ENCODE results near the gene PCDHAC2.

The PCDHAC2 gene

GRCh38 chr5:140966293-140967225 lies at the start of gene PCDHAC2:
PCDHAC2 (plus strand) TSS chr5:140966476; CDS start chr5:140966767, 291 bp downstream.
- no peak for DNase-seq (ENCODE audit: low spot score)
- in situ Hi-C loops (cut with MboI; ENCODE audit: low pct_unique_long_range_greater_than_20kb, low sequenced_read_pairs, unreplicated experiment), result no loop called here
- TF ChIP-seq CTCF (IDR thresholded peaks at IDR 0.05; ENCODE audit: extremely low read depth, insufficient read depth, missing control alignments), result no peak

GRCh38 chr5:140923601-140924000 lies 42.7 kb upstream of the PCDHAC2 start:
- in situ Hi-C loops (cut with MboI; ENCODE audit: low pct_unique_long_range_greater_than_20kb, low sequenced_read_pairs, unreplicated experiment), result no loop called here
- DNase-seq (ENCODE audit: low spot score), result no peak
- TF ChIP-seq CTCF (IDR thresholded peaks at IDR 0.05; ENCODE audit: extremely low read depth, insufficient read depth, missing control alignments), result no peak

GRCh38 chr5:140925806-140926442 lies 40.4 kb upstream of the PCDHAC2 start, which contains the start of gene PCDHAC1:
PCDHAC1 (plus strand) TSS chr5:140926299; CDS start chr5:140926893, 594 bp downstream.
- no peak for TF ChIP-seq CTCF (IDR thresholded peaks at IDR 0.05; ENCODE audit: extremely low read depth, insufficient read depth, missing control alignments)
- in situ Hi-C loops (cut with MboI; ENCODE audit: low pct_unique_long_range_greater_than_20kb, low sequenced_read_pairs, unreplicated experiment), result no loop called here
- no peak for DNase-seq (ENCODE audit: low spot score)

GRCh38 chr5:140926443-140927227 lies 39.6 kb upstream of the PCDHAC2 start:
- in situ Hi-C loops (cut with MboI; ENCODE audit: low pct_unique_long_range_greater_than_20kb, low sequenced_read_pairs, unreplicated experiment), result no loop called here
- no peak for TF ChIP-seq CTCF (IDR thresholded peaks at IDR 0.05; ENCODE audit: extremely low read depth, insufficient read depth, missing control alignments)
- no peak for DNase-seq (ENCODE audit: low spot score)

- no peak for TF ChIP-seq CTCF (IDR thresholded peaks at IDR 0.05; ENCODE audit: extremely low read depth, insufficient read depth, missing control alignments)
- in situ Hi-C loops (cut with MboI; ENCODE audit: low pct_unique_long_range_greater_than_20kb, low sequenced_read_pairs, unreplicated experiment), result no loop called here
- no peak for DNase-seq (ENCODE audit: low spot score)
Measured at GRCh38 chr5:140927228-140927573, 39.1 kb upstream of the PCDHAC2 start.

DNA sequence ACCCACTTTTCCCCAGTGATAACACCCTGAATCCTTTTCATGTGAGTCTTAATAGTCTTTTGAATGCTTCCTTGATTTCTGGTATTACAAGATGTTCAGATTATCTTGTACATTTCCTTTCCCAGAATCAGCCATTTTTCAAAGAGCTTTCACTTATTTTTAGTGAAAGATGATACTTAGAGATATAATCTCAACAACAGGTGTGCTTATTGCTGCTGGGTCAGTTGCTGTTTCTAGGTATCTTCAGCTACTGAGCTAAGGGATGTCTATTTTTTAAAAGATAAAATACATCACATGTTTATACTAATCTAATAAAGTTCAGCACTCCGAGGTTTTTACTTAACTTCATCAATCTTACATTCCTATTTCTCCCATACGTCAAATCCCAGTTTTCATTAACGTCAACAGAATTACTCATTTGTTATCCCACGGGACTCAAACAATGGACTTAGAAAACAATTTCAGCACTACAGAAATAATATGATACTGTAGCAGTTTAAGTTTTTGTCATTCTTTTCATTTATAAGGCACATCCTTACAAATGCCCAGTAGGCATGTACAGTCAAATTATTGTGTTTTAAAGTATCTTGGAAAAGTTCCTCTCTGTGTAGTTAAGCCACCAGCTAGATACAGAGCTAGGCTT lies 31.2 kb upstream of the PCDHAC2 start:
- no peak for TF ChIP-seq CTCF (IDR thresholded peaks at IDR 0.05; ENCODE audit: extremely low read depth, insufficient read depth, missing control alignments)
- in situ Hi-C loops (cut with MboI; ENCODE audit: low pct_unique_long_range_greater_than_20kb, low sequenced_read_pairs, unreplicated experiment), result no loop called here

More for the DNA sequence above, 31.2 kb upstream of the PCDHAC2 start:
- DNase-seq (ENCODE audit: low spot score), result no peak

Measured in GM13977 (cell line).